WTC11 (cell line): ENCODE measurements around the gene CPTP.

ENCODE experiments used
- MYBL2 ChIP-seq: sonication (generic); formaldehyde crosslinking; IDR thresholded peaks from 2 replicates; pipeline ENCODE4 v1.8.1; 2023; ENCODE audit warnings: mild to moderate bottlenecking, moderate library complexity, missing genetic modification reagents
- NFE2L1 ChIP-seq: sonication (generic); formaldehyde crosslinking; IDR thresholded peaks from 2 replicates; pipeline ENCODE4 v1.8.1; 2023; ENCODE audit warnings: missing genetic modification reagents
- TEAD1 ChIP-seq: sonication (generic); formaldehyde crosslinking; IDR thresholded peaks from 2 replicates; pipeline ENCODE4 v1.8.0; 2022; ENCODE audit warnings: mild to moderate bottlenecking, missing genetic modification reagents
- ZNF263 ChIP-seq: sonication (generic); formaldehyde crosslinking; IDR thresholded peaks from 2 replicates; pipeline ENCODE4 v1.8.1; 2022; ENCODE audit warnings: low read depth, mild to moderate bottlenecking, moderate library complexity, missing genetic modification reagents
- TF ChIP-seq, protein P1 (sequence below): sonication (generic); formaldehyde crosslinking; IDR thresholded peaks from 2 replicates; pipeline ENCODE4 v1.8.0; 2022; ENCODE audit warnings: missing genetic modification reagents
- TF ChIP-seq, protein P2 (sequence below): sonication (generic); formaldehyde crosslinking; IDR thresholded peaks from 2 replicates; pipeline ENCODE4 v1.8.0; 2022; ENCODE audit warnings: mild to moderate bottlenecking, missing genetic modification reagents
- TF ChIP-seq, protein P3 (sequence below): fragments of 200-600 bp; IDR thresholded peaks from 2 replicates; pipeline ENCODE4 v1.8.0; 2022; ENCODE audit warnings: antibody characterized with exemption

DNA sequence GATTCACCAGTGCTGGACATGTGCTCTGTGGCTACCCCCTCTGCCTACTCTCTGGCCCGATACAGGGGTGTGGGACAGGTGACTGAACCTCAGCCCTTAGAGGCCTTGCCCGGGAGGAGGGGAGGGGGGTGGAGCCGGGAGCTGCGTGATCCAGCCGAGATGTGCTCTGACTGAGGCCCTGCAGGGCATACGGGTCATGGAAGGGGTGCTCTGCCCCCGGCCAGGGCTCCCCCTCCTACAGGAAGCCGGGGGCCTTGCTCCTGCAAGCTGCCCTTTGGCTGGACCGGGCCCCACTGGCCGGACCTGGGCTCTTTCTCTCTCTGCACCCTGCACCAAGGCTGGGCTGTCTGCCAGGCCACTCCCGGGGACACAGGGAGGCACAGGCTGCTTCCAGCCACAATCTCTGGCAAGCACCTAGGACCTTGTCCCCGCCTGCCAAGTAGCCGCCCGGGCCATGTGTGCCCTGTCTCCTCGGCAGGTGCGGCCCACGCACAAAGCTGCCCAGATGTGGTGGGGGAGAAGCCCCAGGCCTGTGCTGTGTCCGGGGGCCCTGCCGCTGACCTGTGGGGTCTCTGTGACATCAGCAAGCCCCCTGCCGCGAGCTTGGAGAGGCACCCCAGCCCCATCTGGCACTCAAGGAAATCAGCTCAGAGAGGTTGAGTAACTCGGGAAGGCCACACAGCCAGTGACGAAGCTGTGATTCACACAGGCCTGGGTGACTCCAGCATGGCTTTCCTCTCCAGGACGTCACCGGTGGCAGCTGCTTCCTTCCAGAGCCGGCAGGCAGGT lies 42.9 kb upstream of the CPTP start:
- no peak for TF ChIP-seq ZNF263 (CRISPR knock-in tag)
- TF ChIP-seq, protein P1, sequence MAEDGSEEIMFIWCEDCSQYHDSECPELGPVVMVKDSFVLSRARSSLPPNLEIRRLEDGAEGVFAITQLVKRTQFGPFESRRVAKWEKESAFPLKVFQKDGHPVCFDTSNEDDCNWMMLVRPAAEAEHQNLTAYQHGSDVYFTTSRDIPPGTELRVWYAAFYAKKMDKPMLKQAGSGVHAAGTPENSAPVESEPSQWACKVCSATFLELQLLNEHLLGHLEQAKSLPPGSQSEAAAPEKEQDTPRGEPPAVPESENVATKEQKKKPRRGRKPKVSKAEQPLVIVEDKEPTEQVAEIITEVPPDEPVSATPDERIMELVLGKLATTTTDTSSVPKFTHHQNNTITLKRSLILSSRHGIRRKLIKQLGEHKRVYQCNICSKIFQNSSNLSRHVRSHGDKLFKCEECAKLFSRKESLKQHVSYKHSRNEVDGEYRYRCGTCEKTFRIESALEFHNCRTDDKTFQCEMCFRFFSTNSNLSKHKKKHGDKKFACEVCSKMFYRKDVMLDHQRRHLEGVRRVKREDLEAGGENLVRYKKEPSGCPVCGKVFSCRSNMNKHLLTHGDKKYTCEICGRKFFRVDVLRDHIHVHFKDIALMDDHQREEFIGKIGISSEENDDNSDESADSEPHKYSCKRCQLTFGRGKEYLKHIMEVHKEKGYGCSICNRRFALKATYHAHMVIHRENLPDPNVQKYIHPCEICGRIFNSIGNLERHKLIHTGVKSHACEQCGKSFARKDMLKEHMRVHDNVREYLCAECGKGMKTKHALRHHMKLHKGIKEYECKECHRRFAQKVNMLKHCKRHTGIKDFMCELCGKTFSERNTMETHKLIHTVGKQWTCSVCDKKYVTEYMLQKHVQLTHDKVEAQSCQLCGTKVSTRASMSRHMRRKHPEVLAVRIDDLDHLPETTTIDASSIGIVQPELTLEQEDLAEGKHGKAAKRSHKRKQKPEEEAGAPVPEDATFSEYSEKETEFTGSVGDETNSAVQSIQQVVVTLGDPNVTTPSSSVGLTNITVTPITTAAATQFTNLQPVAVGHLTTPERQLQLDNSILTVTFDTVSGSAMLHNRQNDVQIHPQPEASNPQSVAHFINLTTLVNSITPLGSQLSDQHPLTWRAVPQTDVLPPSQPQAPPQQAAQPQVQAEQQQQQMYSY (CRISPR knock-in tag), result no peak
- TF ChIP-seq, protein P2, sequence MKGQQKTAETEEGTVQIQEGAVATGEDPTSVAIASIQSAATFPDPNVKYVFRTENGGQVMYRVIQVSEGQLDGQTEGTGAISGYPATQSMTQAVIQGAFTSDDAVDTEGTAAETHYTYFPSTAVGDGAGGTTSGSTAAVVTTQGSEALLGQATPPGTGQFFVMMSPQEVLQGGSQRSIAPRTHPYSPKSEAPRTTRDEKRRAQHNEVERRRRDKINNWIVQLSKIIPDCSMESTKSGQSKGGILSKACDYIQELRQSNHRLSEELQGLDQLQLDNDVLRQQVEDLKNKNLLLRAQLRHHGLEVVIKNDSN, result no peak
- TF ChIP-seq TEAD1 (CRISPR knock-in tag), result no peak
- no peak for TF ChIP-seq MYBL2
- TF ChIP-seq, protein P3, sequence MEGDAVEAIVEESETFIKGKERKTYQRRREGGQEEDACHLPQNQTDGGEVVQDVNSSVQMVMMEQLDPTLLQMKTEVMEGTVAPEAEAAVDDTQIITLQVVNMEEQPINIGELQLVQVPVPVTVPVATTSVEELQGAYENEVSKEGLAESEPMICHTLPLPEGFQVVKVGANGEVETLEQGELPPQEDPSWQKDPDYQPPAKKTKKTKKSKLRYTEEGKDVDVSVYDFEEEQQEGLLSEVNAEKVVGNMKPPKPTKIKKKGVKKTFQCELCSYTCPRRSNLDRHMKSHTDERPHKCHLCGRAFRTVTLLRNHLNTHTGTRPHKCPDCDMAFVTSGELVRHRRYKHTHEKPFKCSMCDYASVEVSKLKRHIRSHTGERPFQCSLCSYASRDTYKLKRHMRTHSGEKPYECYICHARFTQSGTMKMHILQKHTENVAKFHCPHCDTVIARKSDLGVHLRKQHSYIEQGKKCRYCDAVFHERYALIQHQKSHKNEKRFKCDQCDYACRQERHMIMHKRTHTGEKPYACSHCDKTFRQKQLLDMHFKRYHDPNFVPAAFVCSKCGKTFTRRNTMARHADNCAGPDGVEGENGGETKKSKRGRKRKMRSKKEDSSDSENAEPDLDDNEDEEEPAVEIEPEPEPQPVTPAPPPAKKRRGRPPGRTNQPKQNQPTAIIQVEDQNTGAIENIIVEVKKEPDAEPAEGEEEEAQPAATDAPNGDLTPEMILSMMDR, result no peak
- TF ChIP-seq NFE2L1 (CRISPR knock-in tag), result no peak
